ENCODE results near the gene GIGYF2.

- TF ChIP-seq POLR2A (IDR thresholded peaks at IDR 0.05) (no peak), POLR2AphosphoS5 (IDR thresholded peaks at IDR 0.05) (no peak), CTCF (IDR thresholded peaks at IDR 0.05) (no peak)
Observed at GRCh38 chr2:232802091-232802490, 105.0 kb downstream of the GIGYF2 start.

Data from prostate gland (tissue), 2 donors.